ENCODE data around the gene PROKR2. TPM values are rescaled to one million over a fixed set of nuclear protein-coding genes. Genes with fewer than 3 reads are reported as not detected.

The PROKR2 gene
- not detected in 2 replicates for total RNA-seq

DNA sequence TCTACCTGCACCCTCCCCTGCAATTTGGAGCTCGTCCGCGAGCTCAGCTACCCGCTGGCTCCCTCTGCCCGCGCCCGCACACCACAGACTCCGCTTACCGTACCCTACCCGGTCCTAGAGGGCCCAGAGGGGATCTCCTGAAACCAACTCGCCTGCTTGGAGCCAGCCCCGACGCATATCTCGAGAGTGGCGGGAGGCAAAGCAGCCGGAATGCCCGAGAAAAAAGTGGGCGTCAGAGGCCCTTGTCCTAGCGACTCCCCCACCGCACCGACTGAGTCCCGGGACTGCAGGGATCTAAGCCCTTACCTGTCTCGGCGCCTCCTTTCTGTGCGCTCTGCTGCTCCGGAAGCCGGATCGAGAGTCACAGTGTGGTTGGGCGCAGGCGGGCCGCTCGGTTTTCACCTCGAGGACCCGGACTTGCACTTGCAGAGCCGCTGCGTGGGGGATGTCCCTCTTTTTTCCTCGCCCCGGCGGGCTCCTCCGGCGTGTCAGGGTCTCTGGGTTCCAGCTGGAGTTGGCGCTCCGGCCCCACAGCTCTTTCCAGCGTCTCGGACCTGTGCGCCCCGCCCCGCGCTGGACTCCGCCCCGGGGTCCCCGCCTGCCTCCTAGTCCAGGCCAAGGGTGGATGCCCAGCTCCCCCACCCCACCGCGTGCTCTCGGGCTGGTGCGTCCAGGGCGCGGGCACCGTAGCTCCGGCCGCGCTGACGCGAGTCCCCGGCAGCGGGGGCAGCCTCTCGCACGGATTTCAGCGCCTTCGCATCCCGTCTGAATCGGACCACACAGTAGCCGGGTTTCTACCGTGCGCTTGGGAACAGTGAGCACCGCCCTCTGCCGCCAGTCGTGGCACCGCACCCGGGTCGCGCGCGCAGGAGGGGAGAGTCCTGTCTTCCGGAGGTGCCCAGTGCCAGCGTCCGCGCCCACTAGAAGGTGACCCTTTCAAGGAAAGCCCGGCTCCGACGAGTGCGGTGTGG is at the start of gene PROKR2:
PROKR2 (minus strand) TSS at position 767 of the 971 bp plus-strand sequence. CDS start 2,585 bp downstream, outside the sequence.
- no peak for DNase-seq (ENCODE audit: extremely low read depth, low read depth, low spot score)

DNA sequence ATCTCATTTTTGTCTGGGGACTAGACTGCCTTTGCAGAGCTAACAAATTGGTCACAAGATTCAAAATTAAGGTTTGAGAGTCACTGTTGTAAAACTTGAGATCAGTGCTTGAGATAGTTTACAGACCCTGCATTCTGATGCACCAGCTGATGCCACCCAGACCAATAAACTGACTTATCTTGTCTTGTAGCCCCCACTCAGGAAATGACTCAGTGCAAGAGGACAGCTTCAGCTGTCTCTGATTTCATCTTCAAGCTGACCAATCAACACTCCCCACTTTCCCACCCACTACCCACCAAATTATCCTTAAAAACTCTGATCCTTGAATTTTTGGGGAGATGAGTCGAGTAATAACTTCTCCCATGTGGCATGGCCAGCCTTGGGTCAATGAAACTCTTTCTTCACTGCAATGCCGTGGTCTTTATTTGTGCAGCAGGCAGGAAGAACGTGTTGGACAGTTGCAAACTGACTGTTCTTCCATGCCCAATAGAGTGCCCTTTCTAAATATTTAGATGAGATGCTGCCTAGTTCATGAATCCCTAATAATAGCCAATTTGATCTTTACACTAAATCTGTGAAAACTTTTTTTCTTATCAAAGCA is 48.3 kb upstream of the PROKR2 start:
- no peak for DNase-seq (ENCODE audit: extremely low read depth, low read depth, low spot score)

DNA sequence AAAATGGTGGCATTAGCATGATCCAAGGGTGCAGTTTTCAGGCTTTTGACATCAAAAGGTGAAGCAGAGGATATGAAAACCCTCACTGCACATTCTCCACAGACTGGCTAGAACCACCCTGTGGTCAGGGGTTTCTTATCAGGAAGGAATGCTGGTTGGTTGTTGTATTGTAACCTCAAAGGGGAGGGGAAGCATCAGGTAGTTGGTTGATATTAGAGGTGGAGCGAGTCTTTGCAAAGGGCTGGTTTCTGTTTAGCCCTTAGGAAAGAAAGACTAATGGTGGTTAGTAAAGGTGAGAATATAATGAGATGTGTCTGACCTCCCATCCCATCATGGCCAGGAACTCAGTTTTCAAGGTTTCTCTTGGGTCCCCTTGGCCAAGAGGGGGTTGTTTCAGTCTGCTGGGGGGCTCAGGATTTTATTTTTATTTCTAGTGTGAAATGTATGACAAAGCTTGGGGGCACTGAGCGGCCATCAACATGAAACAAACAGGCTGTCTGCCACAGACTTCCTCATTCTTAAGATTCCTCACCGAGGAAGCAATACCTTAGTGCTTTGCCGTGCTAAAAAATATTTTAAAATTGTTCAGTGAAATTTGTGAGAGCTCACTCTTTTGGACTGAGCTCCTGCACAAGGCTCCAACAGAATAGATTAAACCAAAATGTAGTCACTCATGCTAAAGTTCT is 47.5 kb upstream of the PROKR2 start:
- no peak for DNase-seq (ENCODE audit: extremely low read depth, low read depth, low spot score)

DNA sequence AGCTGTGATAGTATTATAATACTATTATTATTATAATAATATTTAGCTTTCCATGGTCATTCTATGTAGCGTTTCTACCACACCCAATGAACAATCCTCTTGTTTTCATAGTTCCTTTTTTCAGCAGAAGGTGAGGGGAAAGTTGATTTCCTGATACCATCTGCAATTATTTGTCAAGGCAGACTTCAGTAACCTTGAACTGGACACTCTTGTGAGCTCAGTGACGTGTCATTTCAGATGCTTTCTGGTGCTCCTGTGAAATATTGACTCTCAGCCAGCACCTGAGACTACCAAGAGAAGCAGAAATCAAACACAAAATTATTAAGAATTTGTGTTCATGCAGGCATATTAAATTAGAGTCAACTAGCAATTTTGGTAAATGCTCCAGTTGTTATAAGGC is 46.0 kb upstream of the PROKR2 start:
- no peak for DNase-seq (ENCODE audit: extremely low read depth, low read depth, low spot score)

DNA sequence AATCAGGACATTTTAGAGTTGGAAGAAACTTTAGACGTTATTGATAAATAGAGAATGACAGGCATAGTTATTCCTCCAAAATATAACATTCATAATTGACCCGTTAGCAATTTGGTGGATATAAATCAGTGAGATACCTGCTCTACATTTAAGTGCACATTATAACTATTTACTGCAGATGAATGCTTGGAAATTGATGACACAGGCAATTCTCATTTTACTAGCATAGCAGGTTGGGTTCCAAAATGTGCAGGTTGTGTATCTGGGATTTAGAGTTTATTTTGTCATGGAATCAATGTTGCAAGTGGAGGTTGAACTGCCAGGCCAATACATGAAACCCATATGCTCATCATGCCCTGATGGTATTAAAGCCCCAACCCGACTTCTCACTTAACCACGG is 44.4 kb upstream of the PROKR2 start:
- DNase-seq (ENCODE audit: extremely low read depth, low read depth, low spot score) = no peak

DNA sequence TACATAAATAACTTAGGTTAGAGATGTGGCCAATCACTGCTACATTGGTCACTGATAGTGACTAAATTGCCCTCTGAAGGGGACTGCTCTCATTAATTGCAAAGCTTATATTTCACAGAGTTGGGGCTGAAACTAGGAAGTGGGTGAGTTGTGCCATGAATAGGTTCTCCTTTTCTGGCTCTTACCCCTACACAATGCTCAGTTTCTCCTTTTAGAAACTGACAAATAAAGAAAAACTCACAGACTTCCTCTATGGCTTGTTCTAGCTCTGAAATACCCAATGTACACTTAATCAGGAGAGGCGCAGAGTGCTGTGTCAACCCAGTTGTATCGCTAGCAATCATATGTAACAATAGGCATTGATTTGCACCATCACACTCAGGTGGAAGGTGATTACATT is 41.2 kb upstream of the PROKR2 start:
- DNase-seq (ENCODE audit: extremely low read depth, low read depth, low spot score) = no peak

DNA sequence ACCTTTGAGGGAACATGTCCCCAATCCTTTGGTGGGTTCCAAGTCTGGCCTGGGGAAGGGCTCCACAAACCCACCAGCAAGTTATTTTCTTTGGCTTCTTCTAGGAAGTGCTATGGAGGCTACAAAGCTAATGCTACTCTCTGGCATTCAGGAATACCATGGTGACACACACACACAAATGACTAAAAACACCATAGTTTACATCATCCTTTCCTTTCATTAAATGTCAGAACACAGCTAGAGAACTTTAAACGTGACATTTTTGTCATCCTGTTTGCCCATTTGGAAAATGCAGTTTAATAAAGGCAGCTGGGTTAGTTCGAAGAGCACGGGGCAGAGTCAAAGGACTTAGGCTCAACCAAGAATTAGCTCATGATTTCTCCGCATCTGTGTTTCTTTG is 40.2 kb upstream of the PROKR2 start:
- no peak for DNase-seq (ENCODE audit: extremely low read depth, low read depth, low spot score)

DNA sequence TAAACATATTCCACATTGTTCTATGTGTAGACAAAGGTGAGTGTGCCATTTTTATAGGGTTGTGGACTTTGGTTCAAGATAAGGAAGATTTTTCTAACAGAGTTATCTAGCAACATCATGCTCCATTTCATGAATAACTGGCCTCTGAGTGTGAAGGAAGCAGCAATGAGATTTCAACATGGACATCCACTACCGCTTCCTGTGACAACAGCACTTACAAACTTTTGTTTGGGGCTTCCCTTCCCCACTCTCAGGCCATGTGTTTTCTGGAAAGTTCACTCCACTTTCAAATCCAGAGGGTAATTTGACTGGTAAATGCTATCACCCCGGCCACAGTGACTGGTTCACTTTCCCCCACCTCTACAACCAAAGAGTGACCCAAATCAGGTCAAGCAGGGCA is 38.1 kb upstream of the PROKR2 start:
- DNase-seq (ENCODE audit: extremely low read depth, low read depth, low spot score) = no peak

DNA sequence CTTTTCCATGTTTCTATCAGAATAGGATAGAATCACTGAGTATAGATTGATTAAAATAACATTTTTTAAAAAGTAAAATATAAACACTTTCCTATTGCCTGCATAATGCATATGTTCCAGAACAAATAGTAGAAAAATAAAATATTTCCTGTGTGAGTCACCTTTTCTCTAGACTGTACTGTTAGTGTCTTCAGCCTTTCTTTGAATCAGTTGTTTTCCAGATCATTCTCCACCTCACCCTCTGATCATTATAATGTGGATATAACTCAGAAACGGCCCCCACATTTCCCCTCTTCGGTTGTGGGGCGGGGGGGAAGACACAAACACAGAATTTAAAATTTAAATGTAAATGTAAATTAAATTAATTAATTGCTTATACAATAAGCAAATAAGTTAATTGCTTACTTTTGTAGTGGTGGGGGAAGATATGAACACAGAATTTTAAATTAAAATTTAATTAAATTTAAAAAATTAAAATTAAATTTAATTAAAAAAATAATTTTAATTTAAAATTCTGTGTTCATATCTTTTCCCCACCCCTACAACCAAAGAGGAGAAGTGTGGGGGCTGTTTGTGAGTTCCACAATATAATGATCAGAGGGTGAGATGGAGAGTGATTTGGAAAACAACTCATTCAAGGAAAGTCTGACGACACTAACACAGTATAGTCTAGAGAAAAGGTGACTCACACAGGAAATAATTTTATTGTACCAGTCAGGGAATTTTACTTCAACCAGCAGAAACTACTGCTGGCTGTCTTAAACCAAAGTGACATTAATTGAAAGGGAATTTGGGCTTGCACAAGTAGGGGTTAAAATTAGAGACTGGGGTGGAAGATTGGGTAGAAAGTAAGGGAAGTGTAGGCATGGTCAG is 37.1 kb upstream of the PROKR2 start:
- peak; percentile 68 for DNase-seq (ENCODE audit: extremely low read depth, low read depth, low spot score)

DNA sequence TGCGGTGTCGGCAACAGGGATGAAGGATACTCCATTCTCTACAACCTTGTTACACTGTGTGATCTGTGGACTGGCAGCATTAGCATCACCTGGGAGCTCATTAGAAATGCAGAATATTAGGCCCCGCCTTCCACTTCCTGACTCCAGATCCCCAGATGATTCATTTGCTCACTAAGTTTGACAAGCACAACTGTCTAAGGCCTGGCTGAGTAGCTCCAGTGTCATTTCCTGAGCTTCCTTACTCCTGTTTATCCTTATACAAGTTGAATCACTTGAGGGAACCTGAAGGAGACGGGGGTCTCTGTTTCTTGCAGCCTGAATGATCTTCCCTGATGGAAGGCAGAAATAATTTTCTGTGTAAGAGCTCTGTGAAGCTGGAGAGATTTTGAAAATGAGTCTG is 32.7 kb upstream of the PROKR2 start:
- DNase-seq (ENCODE audit: extremely low read depth, low read depth, low spot score) = no peak

DNA sequence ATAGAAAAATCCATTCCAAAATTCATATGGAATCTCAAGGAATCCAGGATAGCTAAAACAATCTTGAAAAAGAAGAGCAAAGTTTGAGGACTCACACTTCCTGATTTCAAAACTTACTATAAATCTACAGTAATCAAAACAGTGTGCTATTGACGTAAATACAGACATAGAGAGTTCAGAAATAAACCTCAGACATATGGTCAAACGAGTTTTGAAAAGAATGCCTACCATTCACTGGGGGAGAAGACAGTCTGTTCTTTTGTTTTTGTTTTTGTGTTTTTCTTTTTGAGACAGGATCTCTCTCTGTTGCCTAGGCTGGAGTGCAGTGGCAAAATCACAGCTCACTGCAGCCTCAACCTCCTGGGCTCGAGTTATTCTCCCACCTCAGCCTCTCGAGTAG is 25.3 kb upstream of the PROKR2 start:
- no peak for DNase-seq (ENCODE audit: extremely low read depth, low read depth, low spot score)

DNA sequence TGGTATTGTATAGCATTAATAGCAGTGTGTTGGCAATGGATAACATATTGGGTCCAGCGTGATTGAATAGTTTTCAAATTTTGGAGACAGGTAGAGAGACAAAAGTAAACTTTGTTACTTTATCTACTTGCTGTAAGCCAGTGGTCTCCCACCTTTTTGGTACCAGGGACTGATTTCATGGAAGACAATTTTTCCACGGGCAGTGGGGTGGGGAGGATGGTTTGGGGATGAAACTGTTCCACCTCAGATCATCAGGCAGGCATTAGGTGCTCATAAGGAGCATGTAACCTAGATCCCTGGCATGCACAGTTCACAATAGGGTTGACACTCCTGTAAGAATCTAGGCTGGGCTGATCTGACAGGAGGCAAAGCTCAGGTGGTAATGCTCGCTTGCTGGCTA is 14.6 kb upstream of the PROKR2 start:
- no peak for DNase-seq (ENCODE audit: extremely low read depth, low read depth, low spot score)

DNA sequence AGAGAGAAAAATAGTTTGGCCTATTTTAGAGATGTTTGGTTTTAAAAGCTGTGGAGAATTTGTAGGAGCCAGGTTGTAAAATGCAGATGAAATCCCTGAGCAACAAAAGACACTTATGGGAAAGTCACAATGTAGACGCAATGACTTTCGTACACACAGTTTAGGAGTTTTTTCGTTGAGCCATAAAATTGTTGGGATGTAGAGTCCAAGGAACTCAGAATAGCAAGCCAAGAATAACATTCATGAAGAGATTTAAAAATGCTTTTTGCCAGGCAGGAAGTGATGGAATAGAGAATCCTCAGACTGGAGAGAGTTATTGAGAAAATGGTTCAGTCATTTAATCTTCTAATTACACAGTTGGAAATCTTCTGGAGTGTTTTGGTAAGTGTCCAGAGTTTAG is 11.5 kb upstream of the PROKR2 start:
- no peak for DNase-seq (ENCODE audit: extremely low read depth, low read depth, low spot score)

DNA sequence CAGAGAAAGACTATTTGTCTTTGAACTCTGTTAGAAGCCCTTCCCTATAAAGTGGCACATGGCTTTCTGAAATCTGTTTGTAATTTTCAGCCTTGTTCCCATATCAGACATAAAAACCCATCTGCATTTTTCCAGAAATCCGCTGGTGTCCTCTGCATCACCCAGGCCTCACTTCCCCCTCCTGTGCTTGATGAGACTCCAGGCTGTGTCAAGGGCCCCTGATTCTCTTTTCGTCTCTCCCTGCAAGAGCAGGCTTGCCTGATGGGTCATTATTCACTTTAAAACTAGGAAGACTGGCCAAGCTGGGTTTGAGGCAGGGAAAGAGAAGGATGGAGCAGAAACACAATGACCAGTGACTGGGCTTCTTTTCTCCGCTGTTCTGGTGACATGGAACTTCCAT is 10.6 kb upstream of the PROKR2 start:
- no peak for DNase-seq (ENCODE audit: extremely low read depth, low read depth, low spot score)

DNA sequence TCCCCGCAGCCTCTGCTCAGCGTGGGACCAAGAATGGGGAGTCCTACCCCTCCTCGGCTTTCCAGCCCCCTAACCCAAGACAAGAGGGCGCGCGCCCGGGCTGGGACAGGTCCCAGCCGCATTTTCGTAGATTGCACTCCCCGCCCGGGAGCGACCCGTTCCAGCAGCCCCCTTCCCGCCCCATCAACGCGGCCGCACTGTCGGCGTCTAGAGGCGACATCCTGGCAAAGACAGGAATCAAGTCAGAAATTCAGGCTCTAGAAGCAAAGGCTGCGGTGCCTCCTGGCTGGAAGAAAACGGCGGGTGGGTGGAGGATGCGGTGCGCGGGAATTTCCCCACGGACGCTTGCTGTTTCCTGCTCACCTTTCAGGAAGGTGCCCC is 957 bp downstream of the PROKR2 start:
- DNase-seq (ENCODE audit: extremely low read depth, low read depth, low spot score) = no peak

DNA sequence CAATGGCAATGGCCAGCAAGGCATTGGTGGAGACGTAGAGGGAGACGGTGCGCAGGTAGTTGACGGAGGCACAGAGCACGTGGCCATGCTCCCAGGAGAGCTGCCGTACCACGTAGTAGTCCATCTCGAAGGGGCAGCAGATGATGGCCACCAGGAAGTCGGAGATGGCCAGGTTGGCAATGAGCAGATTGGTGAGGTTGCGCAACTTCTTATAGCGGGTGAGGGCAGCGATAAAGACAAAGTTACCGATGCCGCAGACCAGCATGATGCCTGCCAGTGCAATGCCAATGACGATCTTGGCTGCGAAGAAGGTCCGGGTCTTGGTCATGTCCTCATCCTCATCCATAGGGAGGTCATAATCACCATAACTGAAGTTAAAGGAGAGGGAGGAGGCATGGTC is 2.8 kb downstream of the PROKR2 start:
- no peak for DNase-seq (ENCODE audit: extremely low read depth, low read depth, low spot score)

DNA sequence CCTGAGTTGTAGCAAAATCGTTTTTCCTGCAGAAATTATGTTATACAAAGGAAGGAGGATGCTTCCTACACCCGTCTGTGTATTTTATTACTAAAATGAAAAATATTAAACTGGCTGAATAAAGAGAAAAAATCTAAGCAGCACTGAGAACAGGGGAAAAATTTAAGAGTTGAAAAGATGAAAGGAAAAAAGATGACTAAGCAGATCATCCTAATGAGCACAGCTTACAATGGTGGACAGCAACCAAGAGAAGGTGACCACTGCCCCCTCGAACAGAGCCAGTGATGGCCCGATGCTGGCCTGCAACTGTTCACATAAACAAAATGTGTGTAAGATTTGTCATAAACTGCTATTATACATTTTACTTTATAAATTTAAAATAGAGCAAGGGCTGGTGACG is 4.2 kb downstream of the PROKR2 start:
- DNase-seq (ENCODE audit: extremely low read depth, low read depth, low spot score) = no peak

DNA sequence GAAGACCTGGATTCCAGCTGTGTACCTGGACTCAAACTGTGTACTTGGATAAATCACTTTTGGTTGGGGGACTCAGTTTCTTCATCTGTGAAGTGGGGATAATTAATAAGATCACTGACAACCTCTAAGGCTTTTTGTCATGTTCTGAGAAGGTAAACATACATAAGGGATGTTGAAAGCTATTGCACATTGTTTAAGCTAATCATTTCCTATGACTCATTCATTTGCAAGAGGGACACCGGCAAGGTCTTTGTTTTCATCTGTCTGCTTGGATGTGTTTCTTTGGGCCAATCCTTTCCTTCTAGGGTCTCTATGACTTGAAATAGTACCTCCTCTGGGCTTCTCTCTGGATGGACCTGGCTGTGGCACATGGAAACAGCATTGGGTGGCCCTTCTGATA is 6.8 kb downstream of the PROKR2 start:
- peak; percentile 22 for DNase-seq (ENCODE audit: extremely low read depth, low read depth, low spot score)

DNA sequence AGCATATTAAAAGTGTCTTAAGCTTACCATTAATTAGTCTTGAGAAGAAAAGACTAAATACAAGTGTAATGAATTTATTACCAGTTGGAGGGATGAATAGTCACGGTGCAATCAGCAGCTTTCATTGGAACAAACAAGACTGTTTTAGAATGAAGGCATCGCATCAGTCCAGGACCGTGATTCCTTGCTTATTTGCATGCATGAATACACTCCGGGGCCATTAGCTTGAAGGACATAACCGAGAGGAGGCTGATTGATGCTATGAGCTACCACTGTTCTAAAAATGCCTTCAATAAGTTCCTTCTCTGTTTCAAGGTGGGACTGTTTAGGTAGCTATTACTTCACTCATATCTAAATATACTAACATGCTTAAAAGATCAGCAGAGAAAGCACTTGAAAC is 17.9 kb downstream of the PROKR2 start:
- DNase-seq (ENCODE audit: extremely low read depth, low read depth, low spot score) = no peak

DNA sequence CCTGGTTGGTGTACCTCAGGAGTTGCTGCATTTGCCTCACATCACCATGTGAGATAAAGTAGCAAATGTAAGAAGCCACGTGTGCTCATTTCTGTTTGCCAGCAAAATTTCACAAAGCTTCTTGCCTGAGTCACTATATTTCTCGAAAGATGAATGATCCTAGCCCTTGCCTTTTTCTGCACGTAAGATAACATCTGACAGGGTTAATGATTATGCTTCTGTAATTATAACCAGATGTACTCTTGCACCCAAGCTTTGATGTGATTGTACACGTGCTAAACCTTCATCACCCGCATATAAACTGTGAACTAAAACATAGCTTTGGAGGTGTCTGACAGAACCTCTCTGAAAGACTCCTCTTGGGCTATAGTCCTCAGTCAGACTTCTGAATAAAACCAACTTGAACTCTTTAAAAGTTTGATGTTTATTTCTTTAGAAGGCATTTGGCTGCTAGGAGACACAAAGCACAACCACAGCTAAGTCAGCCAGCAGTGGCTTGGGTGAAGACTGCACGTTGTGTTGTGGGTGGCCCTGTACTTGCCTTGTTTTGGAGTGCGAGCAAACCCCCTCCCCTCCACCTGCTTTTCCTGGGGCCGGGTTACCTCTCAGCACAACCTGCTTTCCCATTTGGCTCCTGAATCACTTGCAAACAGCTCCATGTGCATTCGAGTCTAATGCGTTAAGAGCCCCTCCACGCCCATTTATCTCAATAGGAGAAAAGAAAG is 19.3 kb downstream of the PROKR2 start:
- no peak for DNase-seq (ENCODE audit: extremely low read depth, low read depth, low spot score)
